Measurements from ENCODE around the gene CATSPERB.

Gene CATSPERB

GRCh38 chr14:91750634-91751198 lies 18.8 kb upstream of the CATSPERB start:
- no peaks in the 10 kb centered on the region for H3K36me3 ChIP-seq
- no peaks in the 10 kb centered on the region for H3K27me3 ChIP-seq
- no peak for DNase-seq
- H3K9me3 ChIP-seq = no peaks in the 10 kb centered on the region
- H3K4me1 ChIP-seq = no peaks in the 10 kb centered on the region
- no peak overlapping the region for H3K4me3 ChIP-seq (ENCODE audit: low read depth, low read length)
- TF ChIP-seq CTCF (IDR thresholded peaks at IDR 0.05; ENCODE audit: low read depth, low read length) = no peak

- H3K9me3 ChIP-seq = no peaks in the 10 kb centered on the region
- no peak for TF ChIP-seq CTCF (IDR thresholded peaks at IDR 0.05; ENCODE audit: low read depth, low read length)
- H3K27me3 ChIP-seq = no peaks in the 10 kb centered on the region
- H3K4me3 ChIP-seq (ENCODE audit: low read depth, low read length) = no peak overlapping the region
- no peak for DNase-seq
- no peaks in the 10 kb centered on the region for H3K36me3 ChIP-seq
- no peaks in the 10 kb centered on the region for H3K4me1 ChIP-seq
Observed at GRCh38 chr14:91749868-91750267, 18.0 kb upstream of the CATSPERB start.

GRCh38 chr14:91748049-91748448 lies 16.2 kb upstream of the CATSPERB start:
- no peaks in the 10 kb centered on the region for H3K36me3 ChIP-seq
- no peaks in the 10 kb centered on the region for H3K4me1 ChIP-seq
- no peak overlapping the region for H3K4me3 ChIP-seq (ENCODE audit: low read depth, low read length)
- H3K27me3 ChIP-seq = no peaks in the 10 kb centered on the region
- no peaks in the 10 kb centered on the region for H3K9me3 ChIP-seq
- DNase-seq = no peak
- TF ChIP-seq CTCF (IDR thresholded peaks at IDR 0.05; ENCODE audit: low read depth, low read length) = no peak

- DNase-seq = no peak
- Histone ChIP-seq H3K4me3 (ENCODE audit: low read depth, low read length) (no peak overlapping the region), H3K36me3 (no peaks in the 10 kb centered on the region), H3K9me3 (no peaks in the 10 kb centered on the region), H3K4me1 (no peaks in the 10 kb centered on the region), H3K27me3 (no peaks in the 10 kb centered on the region)
- no peak for TF ChIP-seq CTCF (IDR thresholded peaks at IDR 0.05; ENCODE audit: low read depth, low read length)
Observed at GRCh38 chr14:91745344-91745743, 13.5 kb upstream of the CATSPERB start.

GRCh38 chr14:91744068-91744480 lies 12.2 kb upstream of the CATSPERB start:
- Histone ChIP-seq H3K4me3 (ENCODE audit: low read depth, low read length) (no peak overlapping the region), H3K9me3 (no peaks in the 10 kb centered on the region), H3K27me3 (no peaks in the 10 kb centered on the region), H3K4me1 (no peaks in the 10 kb centered on the region), H3K36me3 (no peaks in the 10 kb centered on the region)
- TF ChIP-seq CTCF (IDR thresholded peaks at IDR 0.05; ENCODE audit: low read depth, low read length) = no peak
- no peak for DNase-seq

GRCh38 chr14:91743305-91743653 lies 11.4 kb upstream of the CATSPERB start:
- no peak overlapping the region for H3K4me3 ChIP-seq (ENCODE audit: low read depth, low read length)
- TF ChIP-seq CTCF (IDR thresholded peaks at IDR 0.05; ENCODE audit: low read depth, low read length) = no peak
- no peaks in the 10 kb centered on the region for H3K9me3 ChIP-seq
- DNase-seq = no peak
- no peaks in the 10 kb centered on the region for H3K27me3 ChIP-seq
- no peaks in the 10 kb centered on the region for H3K4me1 ChIP-seq
- no peaks in the 10 kb centered on the region for H3K36me3 ChIP-seq
